Immature natural killer cell (primary cell): Measurements from ENCODE around the gene EPHX1. TPM values are rescaled to one million over a fixed set of nuclear protein-coding genes. Genes with fewer than 3 reads are reported as not detected.

Experiments
- DNase-seq, 3 donors: peaks; one replicate each; pipeline ENCODE4 v3.0.0; 2022; ENCODE audit warnings: mixed read lengths in 1 of 3
- H3K27ac Mint-ChIP-seq, 6 donors: one replicate each; pipeline ENCODE4 v1.8.0; 2020; ENCODE audit warnings: mixed read lengths in 6 of 6, mild to moderate bottlenecking in 5 of 6, inconsistent platforms in 4 of 6, moderate library complexity in 3 of 6
- H3K27me3 Mint-ChIP-seq, 3 donors: one replicate each; pipeline ENCODE4 v1.8.0; 2020 to 2021; ENCODE audit warnings: low read depth in 3 of 3, mild to moderate bottlenecking in 3 of 3, mixed read lengths in 3 of 3, moderate library complexity in 3 of 3, inconsistent platforms in 1 of 3
- H3K36me3 Mint-ChIP-seq, 3 donors: one replicate each; pipeline ENCODE4 v1.8.0; 2020; ENCODE audit warnings: mixed read lengths in 3 of 3, inconsistent platforms in 2 of 3, mild to moderate bottlenecking in 2 of 3
- H3K4me1 Mint-ChIP-seq, 2 donors: one replicate each; pipeline ENCODE4 v1.8.0; 2020; ENCODE audit warnings: inconsistent platforms in 2 of 2, mild to moderate bottlenecking in 2 of 2, mixed read lengths in 2 of 2, moderate library complexity in 1 of 2
- H3K4me3 Mint-ChIP-seq, 5 donors: one replicate each; pipeline ENCODE4 v1.8.0; 2020; ENCODE audit warnings: mild to moderate bottlenecking in 5 of 5, mixed read lengths in 5 of 5, inconsistent platforms in 3 of 5, moderate library complexity in 3 of 5
- H3K9me3 Mint-ChIP-seq, 6 donors: one replicate each; pipeline ENCODE4 v1.8.0; 2020; ENCODE audit warnings: mild to moderate bottlenecking in 6 of 6, mixed read lengths in 6 of 6, inconsistent platforms in 4 of 6, moderate library complexity in 3 of 6
- polyA plus RNA-seq, 3 donors: library from polyadenylated mRNA; unstranded; fragments of 300-500 nt; fragmentation: Illumina TruSeq; gene quantifications; one replicate each; pipeline ENCODE4 v1.2.3, GENCODE V29; 2021

EPHX1 gene
- polyA plus RNA-seq, 3 donors from 2014 or later = 0.86 to 2.4 (median 1.5) TPM

- Mint-ChIP-seq H3K9me3 (no peaks in the 10 kb centered on the region), H3K27ac (no peak overlapping the region), H3K4me1 (no peaks in the 10 kb centered on the region), H3K27me3 (peaks cover 0 to 2% (median 0%) of the 10 kb centered on the region in 3 donors), H3K4me3 (no peak overlapping the region), H3K36me3 (peaks cover 0 to 3% (median 0%) of the 10 kb centered on the region in 3 donors)
- DNase-seq = no peak
Measured at GRCh38 chr1:225816643-225817538, 7.0 kb downstream of the EPHX1 start.

GRCh38 chr1:225817611-225818061 lies 7.7 kb downstream of the EPHX1 start:
- no peak overlapping the region for H3K27ac Mint-ChIP-seq

DNA sequence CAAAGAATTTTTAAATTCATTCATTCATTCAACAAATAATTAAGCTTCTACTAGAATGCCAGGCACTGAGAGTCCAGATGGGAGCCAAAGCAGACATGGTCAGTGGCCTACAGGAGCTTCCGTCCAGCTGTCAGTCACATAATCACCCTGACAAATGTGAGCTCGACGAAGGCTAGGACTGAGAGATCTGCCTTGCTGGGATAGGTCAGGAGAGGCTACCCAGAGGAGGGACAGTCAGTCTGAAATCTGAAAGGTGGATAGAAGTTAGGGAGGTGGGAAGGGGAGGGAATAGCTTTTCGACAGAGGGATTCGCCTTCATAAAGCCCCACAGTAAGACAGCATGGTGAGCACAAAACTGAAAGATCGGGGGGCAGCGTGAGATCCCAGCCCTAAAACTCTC lies 8.3 kb downstream of the EPHX1 start:
- DNase-seq = no peak

More at GRCh38 chr1:225817611-225818061, 7.7 kb downstream of the EPHX1 start:
- H3K9me3 Mint-ChIP-seq = no peaks in the 10 kb centered on the region
- H3K4me3 Mint-ChIP-seq = no peak overlapping the region
- peaks cover 0 to 2% (median 0%) of the 10 kb centered on the region in 3 donors for H3K27me3 Mint-ChIP-seq
- H3K4me1 Mint-ChIP-seq = no peaks in the 10 kb centered on the region
- no peak for DNase-seq
- peaks cover 0 to 8% (median 0%) of the 10 kb centered on the region in 3 donors for H3K36me3 Mint-ChIP-seq

DNA sequence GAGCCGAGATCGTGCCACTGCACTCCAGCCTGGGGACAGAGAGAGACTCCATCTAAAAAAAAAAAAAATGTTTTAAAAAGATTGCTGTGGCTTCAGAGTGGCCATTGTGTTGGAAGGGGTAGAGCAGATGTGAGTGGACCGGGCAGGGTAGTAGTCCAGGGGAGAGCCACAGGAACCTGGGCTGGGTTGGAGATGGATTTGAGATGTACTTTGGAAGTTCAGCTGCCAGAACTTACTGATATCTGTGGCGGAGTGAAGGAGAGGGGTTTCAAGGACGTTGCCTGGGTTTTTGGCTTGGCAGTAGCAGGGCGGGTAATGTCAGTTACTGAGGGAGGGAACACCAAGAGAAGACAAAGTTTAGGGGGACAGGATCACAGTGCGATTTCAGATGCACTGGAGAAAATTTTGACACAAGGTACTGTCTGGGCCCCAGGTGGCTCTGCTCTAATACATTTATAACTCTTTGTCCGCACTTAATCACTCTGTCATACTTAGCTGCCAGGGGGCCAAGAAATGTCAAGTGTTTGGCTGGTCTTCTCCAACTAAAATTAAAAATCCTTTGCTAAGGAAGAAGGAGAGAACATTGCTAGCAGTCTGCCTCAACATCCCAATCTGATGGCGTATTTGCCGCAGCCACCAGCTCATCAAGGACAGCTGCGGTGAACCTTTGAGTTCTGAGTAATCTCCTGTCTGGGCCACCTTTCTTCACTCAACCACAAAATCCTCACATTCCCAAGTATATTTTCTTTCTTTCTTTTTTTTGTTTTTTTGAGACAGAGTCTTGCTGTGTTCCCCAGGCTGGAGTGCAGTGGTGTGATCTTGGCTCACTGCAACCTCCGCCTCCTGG lies 9.6 kb downstream of the EPHX1 start:
- no peaks in the 10 kb centered on the region for H3K4me1 Mint-ChIP-seq
- peaks cover 0 to 8% (median 0%) of the 10 kb centered on the region in 3 donors for H3K36me3 Mint-ChIP-seq
- no peak overlapping the region for H3K27ac Mint-ChIP-seq
- H3K9me3 Mint-ChIP-seq = no peaks in the 10 kb centered on the region
- DNase-seq = no peak
- H3K4me3 Mint-ChIP-seq = no peak overlapping the region
- H3K27me3 Mint-ChIP-seq = peaks cover 0 to 2% (median 0%) of the 10 kb centered on the region in 3 donors

More for the DNA sequence above, 8.3 kb downstream of the EPHX1 start:
- Mint-ChIP-seq H3K9me3 (no peaks in the 10 kb centered on the region), H3K36me3 (peaks cover 0 to 8% (median 0%) of the 10 kb centered on the region in 3 donors), H3K4me3 (no peak overlapping the region), H3K4me1 (no peaks in the 10 kb centered on the region), H3K27me3 (peaks cover 0 to 2% (median 0%) of the 10 kb centered on the region in 3 donors), H3K27ac (no peak overlapping the region)

- H3K9me3 Mint-ChIP-seq = no peaks in the 10 kb centered on the region
- peaks cover 0 to 8% (median 0%) of the 10 kb centered on the region in 3 donors for H3K36me3 Mint-ChIP-seq
- no peak for DNase-seq
- no peaks in the 10 kb centered on the region for H3K4me1 Mint-ChIP-seq
- no peak overlapping the region for H3K4me3 Mint-ChIP-seq
- H3K27ac Mint-ChIP-seq = no peak overlapping the region
- peaks cover 0 to 2% (median 0%) of the 10 kb centered on the region in 3 donors for H3K27me3 Mint-ChIP-seq
Measured at GRCh38 chr1:225820522-225821120, 10.7 kb downstream of the EPHX1 start.

- peaks cover 0 to 3% (median 0%) of the 10 kb centered on the region in 3 donors for H3K27me3 Mint-ChIP-seq
- H3K4me1 Mint-ChIP-seq = no peaks in the 10 kb centered on the region
- H3K9me3 Mint-ChIP-seq = no peaks in the 10 kb centered on the region
- DNase-seq = no peak
- no peak overlapping the region for H3K27ac Mint-ChIP-seq
- no peak overlapping the region for H3K4me3 Mint-ChIP-seq
- H3K36me3 Mint-ChIP-seq = peaks cover 0 to 8% (median 0%) of the 10 kb centered on the region in 3 donors
Measured at GRCh38 chr1:225822655-225823403, 12.9 kb downstream of the EPHX1 start.

DNA sequence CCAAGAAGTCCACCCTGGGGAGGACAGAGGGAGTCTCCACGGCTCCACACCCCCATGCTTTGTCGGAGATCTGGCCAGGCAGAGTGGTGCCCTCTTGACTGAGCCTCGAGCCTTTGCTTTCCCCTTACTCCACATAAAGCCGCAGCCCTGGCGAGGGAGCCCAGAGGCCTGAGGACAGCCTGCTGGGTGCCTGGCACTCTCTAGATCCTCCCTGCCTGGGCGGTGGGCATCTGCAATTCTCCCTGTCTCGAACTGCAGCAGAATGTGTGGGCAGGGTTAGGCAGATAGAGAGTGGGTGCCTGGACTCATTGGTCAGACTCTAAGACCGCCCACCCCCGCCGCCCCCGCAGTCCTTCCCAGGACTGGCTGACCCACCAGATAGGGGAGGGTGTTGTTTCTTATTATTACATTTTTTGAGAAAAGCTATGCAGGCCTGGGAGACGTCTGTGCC lies 13.9 kb downstream of the EPHX1 start:
- Mint-ChIP-seq H3K4me3 (no peak overlapping the region), H3K9me3 (no peaks in the 10 kb centered on the region), H3K27ac (no peak overlapping the region), H3K36me3 (peaks cover 0 to 8% (median 0%) of the 10 kb centered on the region in 3 donors), H3K27me3 (peaks cover 0 to 3% (median 0%) of the 10 kb centered on the region in 3 donors), H3K4me1 (no peaks in the 10 kb centered on the region)
- no peak for DNase-seq

DNA sequence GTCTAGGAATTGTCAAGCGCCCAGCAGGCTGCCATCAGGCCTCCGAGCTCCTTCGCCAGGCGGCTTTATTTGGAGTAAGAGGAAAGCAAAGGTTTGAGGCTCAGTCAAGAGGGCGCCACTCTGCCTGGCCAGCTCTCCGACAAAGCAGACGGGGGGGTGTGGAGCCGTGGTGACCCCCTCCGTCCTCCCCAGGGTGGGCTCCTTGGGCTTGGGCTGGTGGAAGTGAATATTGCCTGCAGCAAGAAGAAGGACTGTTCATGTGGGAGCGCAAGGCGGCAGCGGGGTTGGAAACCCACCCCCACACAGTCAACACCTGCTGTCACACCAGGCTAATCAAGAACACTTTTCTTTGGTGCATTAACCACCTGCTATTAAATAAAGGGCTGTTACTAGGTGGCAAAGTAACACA lies 14.6 kb downstream of the EPHX1 start:
- Mint-ChIP-seq H3K27me3 (peaks cover 0 to 3% (median 0%) of the 10 kb centered on the region in 3 donors), H3K36me3 (peaks cover 0 to 6% (median 0%) of the 10 kb centered on the region in 3 donors), H3K9me3 (no peaks in the 10 kb centered on the region), H3K27ac (no peak overlapping the region), H3K4me1 (no peaks in the 10 kb centered on the region), H3K4me3 (no peak overlapping the region)
- no peak for DNase-seq

DNA sequence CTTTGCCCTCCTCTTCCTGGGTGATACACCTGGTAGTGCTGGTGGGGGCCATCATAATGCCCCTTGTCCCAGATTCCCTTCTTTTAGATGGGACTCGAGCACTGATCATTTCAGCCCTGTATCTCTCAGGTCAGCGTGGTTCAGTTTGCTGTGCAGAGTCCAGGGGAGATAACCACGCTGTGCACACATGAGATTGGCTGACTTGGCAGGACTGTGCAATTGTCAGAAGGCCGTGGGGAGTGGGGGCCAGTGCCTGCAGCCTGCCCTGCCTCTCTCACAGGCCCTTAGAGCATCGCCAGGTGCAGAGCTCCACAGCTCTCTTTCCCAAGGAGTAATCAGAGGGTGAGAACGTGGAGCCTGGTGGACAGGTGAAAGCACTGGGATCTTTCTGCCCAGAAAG lies 15.2 kb downstream of the EPHX1 start:
- peaks cover 0 to 3% (median 0%) of the 10 kb centered on the region in 3 donors for H3K27me3 Mint-ChIP-seq
- no peaks in the 10 kb centered on the region for H3K9me3 Mint-ChIP-seq
- no peak for DNase-seq
- no peak overlapping the region for H3K4me3 Mint-ChIP-seq
- H3K36me3 Mint-ChIP-seq = peaks cover 0 to 4% (median 0%) of the 10 kb centered on the region in 3 donors
- no peaks in the 10 kb centered on the region for H3K4me1 Mint-ChIP-seq
- no peak overlapping the region for H3K27ac Mint-ChIP-seq

- H3K4me3 Mint-ChIP-seq = no peak overlapping the region
- H3K9me3 Mint-ChIP-seq = no peaks in the 10 kb centered on the region
- H3K27me3 Mint-ChIP-seq = peaks cover 0 to 3% (median 0%) of the 10 kb centered on the region in 3 donors
- H3K36me3 Mint-ChIP-seq = peaks cover 0 to 4% (median 0%) of the 10 kb centered on the region in 3 donors
- DNase-seq = no peak
- no peaks in the 10 kb centered on the region for H3K4me1 Mint-ChIP-seq
- H3K27ac Mint-ChIP-seq = no peak overlapping the region
Measured at GRCh38 chr1:225825607-225826007, 15.7 kb downstream of the EPHX1 start.

DNA sequence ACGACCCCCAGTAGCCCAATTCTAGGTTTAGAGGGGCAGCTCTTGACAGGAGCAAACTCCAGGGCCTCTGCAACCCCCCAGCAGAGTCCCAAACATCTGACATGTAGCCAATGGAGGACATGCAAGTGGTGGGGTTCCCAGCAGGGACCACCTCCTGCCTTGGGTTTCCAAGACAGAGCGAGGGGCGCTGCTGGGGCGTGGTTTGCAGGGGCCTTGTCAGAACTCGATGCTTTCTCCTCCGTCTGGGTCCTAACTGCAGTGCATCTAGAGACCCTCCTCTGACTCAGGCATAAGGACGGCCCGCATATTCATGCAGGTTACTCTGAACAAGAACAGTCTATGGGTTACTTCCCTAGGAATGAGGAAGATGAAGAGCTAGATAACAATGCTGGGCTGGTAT lies 17.2 kb downstream of the EPHX1 start:
- DNase-seq = no peak
- Mint-ChIP-seq H3K27me3 (peaks cover 0 to 3% (median 3%) of the 10 kb centered on the region in 3 donors), H3K4me1 (no peaks in the 10 kb centered on the region), H3K27ac (no peak overlapping the region), H3K4me3 (no peak overlapping the region), H3K36me3 (peaks cover 0 to 4% (median 0%) of the 10 kb centered on the region in 3 donors), H3K9me3 (no peaks in the 10 kb centered on the region)

- no peaks in the 10 kb centered on the region for H3K4me1 Mint-ChIP-seq
- H3K36me3 Mint-ChIP-seq = no peaks in the 10 kb centered on the region
- no peak overlapping the region for H3K27ac Mint-ChIP-seq
- DNase-seq = no peak
- no peaks in the 10 kb centered on the region for H3K9me3 Mint-ChIP-seq
- H3K27me3 Mint-ChIP-seq = peaks cover 0 to 3% (median 3%) of the 10 kb centered on the region in 3 donors
- H3K4me3 Mint-ChIP-seq = no peak overlapping the region
Measured at GRCh38 chr1:225828706-225829345, 18.9 kb downstream of the EPHX1 start.
